HG03469 (cell line): ENCODE results near the gene PCBP2.
"Not testable (repeated sequence)": the region's sequence is repeated elsewhere in the genome, so short reads cannot be mapped to it uniquely, and the experiment has no call there.

Experiments used
- ATAC-seq: cut with Tn5 transposase; IDR thresholded peaks from one replicate; pipeline ENCODE4 v1.9.1; 2021; ENCODE audit warnings: mild to moderate bottlenecking, moderate library complexity, moderate number of reproducible peaks; ENCODE audit not compliant: unreplicated experiment

The PCBP2 gene

DNA sequence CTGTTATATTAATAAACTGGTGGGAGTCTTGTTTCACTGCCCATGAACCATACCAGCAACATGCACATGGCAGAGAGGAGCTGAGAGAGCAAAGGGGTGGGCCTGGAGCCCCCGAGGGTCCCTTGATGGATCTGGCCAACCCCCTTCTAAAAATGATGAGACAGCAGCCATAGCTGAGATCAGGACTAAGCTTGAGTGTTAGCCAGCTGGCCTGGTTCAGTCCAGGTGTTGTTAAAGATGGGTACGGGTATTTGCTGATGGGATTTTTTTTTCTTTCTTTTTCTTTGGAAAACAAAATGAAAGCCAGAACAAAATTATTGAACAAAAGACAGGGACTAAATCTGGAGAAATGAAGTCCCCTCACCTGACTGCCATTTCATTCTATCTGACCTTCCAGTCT, 16.0 kb downstream of the PCBP2 start:
- ATAC-seq = no peak

DNA sequence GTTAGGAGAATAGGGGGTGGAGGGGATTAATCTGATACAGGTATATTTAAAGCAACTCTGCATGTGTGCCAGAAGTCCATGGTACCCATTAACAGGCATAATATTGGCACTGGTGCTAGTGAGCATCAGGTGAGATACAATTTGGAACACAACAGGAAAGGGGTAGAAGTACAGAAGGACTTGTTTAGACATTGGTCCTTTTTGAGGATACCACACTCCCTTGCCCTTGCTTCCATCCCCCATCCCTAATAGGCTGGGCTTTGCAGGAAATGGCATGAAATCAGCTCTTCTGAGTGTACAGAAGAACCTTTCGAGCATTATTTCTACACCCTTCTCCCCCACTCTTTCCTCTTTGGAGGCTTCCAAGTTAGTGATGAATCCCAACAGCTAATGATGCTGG, 16.4 kb downstream of the PCBP2 start:
- ATAC-seq = no peak

DNA sequence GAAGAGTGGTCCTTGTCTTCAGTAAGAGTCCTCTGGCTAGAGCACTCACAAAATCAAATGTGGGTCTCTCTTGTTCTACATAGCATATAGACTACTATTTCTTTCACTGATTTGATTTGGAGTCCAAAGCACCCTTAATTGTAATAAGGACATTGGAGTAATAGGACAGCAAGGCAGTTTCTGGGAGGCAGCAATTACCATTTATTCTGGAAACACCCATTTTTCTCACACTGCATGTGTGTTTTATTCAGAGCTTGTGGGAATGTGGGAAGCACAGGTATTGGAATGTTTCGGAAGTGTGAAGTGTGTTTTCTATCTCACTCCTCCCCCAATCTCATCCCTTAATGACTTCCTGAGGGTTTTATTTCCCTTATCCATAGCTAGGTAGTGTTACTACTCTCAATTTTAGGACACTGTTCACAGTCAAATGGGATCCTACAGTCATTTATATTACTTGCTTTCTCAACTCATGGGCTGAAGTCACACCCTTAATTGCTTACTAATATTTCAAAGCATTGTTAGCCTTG, 20.2 kb downstream of the PCBP2 start:
- no peak for ATAC-seq

DNA sequence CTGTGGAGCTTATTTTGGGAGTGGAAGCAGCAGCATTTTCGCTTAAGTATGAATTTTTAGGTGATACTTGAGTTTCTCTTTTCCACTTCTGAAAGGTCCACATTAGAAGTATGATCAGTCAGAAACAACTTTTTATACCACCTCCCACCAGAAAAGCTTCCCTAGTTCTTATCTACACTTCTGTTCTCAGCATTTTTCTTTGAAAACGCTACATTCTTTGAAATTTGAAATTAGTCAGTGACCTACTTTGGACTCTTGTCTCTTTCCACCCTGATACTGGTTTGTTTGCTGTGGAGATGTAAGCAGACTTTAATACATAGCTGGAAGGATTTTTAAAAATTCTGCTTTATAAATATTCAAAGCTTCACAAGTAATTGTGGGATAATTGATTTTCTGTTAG, 22.2 kb downstream of the PCBP2 start:
- ATAC-seq = no peak

DNA sequence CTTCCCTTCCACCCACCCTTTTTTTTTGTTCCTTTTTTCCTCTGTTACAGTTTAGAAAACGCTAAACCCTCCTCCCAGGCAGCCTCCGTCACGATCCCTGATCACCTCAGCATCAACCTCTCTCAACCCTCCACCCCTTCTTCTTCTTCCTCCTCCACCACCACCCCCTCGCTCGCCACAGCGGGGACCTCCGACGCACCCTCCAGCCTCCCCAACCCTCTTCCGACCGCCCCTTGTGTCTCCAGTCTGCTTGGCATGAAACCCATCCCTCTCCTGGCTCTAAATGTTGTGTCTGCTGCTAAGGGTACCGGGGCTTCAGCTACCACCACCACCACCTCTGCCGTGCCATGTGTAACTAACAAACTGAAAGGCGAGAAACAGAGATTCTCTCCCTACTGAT, 22.9 kb downstream of the PCBP2 start:
- ATAC-seq = no peak

DNA sequence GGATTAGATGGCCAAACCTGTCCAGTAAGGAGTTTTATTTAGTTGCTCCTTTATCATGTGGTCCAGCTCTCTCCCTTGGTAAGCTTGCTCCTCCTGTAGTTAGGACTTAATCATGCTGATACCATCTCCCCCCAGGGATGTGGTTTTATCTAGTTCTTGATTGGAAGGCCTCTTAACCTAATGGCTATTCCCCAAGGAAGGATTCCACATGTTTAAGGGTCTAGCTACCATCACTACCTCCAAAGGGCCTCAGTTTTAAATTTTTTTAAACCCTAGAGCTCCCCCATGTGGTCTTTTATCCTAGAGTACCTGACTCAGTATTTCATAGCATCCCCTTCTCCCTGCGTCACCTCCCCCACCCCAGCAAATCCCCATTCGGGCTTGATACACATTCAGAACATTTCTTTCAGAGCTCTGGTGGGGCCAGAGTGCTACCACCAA, 24.9 kb downstream of the PCBP2 start:
- no peak for ATAC-seq

DNA sequence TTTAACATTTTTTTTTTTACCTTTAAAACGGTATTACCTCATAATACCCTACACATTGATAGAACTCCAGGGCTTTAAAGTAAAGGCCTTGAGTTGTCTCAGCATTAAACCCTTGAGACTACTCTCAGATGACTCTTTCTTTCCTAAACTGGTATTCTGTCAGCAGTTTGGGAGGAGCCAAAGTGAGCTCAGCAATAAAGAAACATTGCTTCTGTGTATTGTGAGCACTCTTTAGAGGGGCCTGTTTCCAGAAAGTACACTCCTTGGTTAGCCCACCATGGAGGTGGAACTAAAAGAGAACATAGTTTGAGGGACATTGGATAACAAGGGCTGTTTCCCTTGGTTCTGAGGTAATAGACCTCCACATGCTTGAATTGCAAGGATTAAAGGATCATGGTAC, 27.0 kb downstream of the PCBP2 start:
- ATAC-seq = no peak

DNA sequence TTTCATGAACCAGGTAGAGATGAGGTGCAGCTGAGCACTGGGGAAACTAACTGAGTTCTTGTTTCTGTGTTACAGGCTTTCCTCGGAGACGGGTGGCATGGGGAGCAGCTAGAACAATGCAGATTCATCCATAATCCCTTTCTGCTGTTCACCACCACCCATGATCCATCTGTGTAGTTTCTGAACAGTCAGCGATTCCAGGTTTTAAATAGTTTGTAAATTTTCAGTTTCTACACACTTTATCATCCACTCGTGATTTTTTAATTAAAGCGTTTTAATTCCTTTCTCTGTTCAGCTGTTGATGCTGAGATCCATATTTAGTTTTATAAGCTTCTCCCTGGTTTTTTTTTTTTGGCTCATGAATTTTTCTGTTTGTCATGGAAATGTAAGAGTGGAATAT, 27.4 kb downstream of the PCBP2 start:
- ATAC-seq = no peak

DNA sequence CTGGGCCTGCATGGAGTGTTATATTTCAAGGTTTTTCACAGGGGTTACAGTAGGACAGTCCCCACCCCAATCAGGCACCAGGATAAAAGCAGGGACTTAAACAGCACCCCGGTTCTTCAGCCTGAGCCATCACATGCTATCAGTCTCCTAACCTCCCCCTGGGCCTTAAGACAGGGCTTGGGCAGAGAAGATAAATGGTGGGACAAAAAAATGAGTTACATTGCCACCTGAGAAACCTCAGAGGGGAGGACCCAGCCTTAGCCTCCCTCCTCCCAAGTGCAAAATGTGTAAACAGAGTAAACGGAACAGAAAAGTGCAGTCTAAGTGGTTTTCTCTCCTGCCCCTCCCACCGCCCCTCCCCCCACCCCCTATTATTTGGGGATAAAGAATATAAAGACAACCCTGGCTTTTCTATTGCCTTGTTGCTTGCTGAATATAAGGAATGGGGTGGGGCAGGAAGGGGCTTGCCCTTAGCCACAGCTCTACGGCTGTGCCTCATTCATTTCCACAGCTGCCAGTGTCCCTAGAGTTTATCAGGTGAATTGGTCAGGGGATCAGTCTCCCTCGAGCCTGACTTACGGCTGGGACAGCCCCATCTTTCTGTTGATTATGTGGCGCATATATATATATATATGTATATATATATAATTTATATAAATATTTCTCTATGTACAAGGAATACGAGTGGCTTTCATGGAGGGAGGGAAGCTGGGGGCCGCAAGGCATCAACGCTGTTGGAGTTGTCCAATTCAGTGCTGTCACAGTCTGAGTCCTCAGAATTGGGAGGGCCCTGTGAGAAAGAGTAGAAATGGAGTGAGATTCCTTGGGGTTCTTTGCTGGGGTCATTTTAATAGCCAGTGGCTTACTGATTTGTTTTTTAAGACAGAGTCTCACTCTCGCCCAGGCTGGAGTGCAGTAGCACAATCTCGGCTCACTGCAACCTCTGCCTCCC, 28.9 kb downstream of the PCBP2 start:
- no peak for ATAC-seq

DNA sequence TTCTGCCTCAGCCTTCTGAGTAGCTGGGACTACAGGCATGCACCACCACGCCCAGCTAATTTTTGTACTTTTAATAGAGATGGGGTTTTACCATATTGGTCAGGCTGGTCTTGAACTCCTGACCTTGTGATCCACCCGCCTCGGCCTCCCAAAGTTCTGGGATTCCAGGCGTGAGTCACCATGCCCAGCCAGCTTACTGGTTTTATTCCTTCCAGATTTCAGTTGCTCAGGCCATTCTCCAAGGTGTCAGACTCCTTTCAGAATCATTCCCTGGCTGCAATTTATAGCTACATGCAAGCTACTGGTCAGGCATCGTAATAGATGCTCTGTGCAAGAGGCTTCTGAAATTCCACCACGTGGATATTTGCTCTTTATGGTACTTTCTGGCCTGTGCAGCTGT, 29.6 kb downstream of the PCBP2 start:
- not testable (repeated sequence) for ATAC-seq

DNA sequence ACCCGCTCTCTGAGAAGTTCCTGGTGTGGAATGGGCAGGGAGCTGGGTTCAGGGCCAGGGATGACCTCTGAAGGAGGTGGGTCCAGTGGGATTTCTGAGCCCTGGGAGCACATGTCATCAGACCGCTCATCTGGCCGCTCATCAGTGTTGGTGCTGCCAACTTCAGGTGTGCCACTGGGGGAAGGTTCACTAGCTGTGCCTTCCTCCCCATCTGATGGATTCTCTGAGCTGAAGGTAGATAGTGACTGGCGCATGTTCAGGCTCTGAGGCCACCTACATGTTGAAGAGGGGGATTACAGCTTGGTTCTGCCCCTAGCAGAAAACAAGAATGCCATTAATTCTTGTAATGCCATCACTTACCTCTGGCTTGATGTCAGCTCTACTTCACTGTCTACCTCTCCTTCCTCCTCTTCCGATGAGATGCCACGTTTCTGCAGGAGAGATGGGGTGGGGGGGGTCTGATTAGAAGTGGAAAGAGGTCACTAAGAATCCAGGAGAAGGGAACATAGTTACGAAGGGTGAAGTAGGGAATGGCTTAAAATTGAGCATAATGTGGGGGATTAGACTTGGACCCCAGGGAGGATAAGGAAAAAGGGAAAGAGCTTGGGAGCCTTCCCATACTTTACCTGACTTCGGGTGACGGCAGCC, 30.2 kb downstream of the PCBP2 start:
- ATAC-seq = no peak

DNA sequence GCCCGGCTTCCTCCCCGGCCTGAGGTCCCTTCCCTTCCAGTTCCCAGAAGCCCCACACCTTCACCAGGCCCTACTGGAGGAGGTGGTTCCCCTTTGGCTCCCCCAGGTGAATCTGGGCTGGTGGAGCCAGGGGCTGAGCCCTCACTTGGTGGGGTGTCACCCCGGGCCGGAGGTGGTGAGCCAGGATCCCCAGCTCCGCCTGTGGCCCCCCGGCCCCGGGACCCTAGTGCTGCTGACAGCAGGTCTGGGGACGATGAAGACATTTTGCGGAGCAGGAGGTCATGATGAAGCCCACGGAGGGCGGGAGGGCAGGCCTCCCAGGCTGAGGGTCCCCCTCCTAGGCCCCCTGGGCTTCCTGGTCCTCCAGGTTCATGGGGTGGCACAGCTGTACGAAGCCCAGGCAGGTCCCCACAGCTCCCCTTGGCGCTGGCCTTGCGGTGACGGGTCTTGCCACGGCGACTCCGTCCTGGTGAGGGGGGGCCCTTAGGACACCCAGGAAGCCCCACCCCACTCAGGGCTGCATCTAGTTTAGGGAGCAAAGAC, 30.8 kb downstream of the PCBP2 start:
- ATAC-seq = no peak

DNA sequence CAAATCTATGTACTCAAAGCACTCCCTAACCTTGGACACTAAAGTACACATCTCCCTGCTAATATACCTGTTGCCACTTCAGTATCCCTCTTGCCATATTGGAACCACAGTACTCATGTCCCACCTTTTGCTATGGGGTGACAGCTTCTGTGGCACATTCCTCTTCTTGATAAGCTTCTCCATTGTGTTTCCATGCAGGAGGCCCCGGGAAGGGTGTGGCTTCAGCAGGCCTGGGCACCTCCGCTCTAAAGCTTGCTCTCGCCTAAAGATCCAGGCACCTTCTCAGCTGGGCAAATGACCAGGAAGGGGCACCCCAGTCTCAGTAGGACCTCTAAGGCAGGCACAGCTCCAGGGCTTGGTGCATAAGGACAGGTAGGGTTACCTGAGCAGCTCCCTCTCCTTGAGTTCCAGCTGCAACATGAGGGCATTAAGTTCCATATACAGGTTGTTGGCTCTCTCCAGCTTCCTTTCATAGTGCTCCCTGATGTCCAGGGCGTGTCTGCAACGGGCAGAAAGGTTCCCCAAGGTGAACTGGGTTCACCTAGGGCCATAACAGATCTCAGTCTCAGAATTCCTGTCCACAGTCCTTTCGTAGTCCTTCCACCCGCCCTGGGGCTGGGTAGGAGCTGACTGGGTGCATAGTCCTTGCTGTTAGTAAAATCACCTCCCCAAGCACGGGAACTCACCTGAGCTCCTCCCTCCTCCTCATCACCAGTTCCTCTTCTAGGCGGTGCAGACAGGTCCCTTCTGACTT, 31.5 kb downstream of the PCBP2 start:
- ATAC-seq = no peak

DNA sequence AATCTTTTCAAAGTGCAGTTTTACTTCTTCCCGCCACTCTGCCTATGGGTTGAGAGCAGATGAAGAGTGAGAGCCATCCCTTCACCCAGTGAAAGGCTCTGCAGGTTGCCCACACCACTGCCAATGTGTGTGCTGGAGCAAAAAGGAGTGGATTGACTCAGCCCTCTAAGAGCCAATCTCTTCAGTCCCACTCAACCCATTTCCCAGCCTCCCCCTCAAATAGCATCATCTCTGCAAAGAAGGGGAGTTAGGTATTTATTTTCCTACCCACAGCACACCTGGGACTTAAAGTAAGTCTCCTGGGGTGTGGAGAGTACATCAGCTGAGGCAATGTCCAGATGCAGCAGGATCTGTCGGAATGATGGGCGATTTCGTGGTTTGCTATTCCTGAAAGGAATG, 32.1 kb downstream of the PCBP2 start:
- ATAC-seq = no peak

DNA sequence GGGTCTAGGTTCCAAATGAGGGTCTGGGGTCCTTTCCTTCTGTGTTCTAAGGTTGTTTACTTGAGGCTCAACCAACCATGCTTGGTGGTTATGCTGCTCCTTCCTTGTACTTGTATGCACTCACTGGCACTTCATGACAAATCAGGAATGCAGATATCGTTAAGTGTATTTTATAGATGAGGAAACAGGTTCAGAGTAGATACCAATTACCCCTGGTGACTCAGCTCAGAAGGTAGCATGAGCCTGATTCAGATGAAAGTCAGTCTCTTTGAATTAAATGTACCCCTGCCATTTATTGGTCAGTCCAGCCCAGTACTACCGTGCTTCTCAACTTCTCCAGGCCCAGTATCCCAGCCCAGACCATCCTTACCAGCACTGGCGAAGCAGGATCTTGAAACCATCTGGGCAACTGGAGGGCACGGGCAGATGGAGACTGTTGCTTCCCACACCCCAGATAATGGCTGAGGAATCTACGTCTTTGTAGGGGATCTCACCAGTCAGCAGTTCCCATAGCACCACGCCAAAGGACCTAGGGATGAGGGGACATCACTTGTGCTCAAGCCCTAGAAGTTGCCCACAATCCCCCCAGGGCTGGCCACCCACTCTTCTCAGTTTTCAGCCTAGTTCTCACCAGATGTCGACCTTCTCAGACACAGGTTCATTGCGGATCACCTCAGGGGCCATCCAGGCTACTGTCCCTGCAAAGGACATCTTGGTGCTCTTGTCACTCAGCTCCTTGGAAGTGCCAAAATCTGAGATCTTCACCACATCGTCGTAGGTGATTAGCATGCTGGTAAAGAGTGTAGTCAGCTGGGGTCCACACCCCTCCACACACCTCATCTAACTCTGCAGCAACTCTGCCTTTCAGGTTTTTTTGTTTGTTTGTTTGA, 33.0 kb downstream of the PCBP2 start:
- ATAC-seq = no peak

DNA sequence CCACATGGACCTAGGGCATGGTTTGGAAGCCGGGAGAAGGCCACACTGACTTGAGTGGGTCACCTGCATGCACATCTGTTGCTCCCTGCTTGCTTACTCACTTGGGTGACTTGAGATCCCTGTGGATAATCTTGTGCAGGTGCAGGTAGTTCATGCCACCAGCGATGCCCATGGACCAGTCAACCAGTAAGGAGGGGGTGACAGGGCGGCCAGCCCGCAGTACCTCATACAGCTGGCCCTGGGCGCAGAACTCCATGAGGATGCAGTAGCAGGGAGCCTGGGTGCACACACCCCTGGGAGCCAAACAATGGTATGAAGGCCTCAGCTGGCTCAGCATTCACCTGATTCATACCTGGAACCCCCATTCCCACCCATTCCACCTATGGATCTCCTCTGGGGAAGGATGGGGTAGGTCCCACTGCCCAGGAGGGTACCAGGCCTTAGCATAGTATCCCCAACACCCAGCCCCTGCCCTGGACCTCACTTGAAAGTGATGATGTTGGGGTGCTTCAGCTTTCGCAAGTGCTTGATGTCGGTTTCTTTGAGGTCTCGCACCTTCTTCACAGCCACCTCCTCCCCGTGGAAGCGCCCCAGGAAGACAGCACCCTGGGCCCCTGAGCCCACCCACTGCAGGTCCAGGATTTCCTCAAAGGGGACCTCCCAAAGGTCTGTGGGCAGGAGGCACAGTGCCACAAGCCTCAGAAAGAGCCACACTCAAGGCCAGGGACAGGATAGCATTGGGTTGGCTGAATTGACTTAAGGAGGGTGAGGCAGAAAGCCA, 34.2 kb downstream of the PCBP2 start:
- ATAC-seq = no peak

DNA sequence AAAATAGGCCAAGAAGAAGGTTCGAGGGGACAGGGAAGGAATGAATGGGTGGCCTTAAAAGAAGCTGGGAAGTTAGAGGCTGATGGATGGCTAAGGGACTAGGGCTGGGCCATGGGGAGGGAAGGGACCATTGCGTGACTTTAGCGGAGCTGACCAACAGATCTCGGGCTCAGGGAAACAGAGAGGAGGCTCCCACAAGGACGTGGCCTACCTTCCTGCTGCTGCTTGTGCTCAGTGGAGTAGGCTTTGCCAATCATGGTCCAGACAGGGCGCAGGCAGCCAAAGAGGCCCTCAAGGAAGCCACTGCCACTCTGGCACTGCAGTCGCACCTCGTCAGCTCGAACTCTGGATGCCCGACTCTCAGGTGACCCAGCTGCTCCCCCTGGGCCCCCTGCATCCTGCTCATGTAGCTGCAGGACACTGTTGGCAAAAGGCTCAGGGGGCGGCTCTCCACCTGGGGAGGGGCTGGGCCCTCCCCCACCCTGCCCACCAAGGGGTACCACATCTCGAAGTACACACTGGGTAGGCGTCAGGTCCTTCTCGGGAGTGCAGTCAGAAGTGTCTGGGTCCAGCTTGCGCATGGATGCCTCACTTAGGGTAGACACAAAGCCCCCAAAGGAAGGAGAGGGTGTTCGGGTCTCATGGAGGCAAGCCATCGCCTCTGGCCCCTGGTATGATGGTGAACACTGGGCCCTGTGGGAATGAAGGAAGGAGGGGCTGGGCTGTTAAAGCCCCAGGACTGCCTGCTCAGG, 35.0 kb downstream of the PCBP2 start:
- ATAC-seq = no peak

DNA sequence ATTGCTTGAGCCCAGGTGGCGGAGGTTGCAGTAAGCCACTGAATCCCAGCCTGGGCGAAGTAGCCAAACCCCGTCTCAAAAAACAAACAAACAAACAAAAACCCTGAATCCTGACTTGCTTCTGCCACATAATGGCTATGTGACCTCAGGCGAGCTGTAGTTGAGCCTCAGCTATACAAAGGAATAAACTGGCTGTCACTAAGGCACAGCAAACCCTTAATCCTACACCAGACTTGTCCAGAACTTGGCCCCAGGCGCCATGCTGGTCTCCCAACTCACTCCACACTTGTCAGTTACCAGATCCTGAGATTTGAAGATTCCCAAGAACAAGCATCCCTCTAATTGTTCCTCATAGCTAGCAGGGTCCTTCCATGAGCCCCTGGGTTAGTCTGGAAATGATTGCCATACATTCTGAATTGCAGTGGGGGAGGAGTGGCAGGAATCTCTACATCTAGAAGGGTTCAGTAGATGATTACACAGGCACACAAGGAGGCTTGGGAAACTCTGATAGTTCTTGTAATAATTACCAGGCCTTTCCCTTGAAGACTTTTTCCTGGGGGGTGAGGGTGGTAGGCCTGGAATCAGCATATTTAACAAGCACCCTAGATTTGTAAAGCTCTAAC, 37.5 kb downstream of the PCBP2 start:
- ATAC-seq = no peak
